ENCODE results near the gene GLIPR1.

DNA sequence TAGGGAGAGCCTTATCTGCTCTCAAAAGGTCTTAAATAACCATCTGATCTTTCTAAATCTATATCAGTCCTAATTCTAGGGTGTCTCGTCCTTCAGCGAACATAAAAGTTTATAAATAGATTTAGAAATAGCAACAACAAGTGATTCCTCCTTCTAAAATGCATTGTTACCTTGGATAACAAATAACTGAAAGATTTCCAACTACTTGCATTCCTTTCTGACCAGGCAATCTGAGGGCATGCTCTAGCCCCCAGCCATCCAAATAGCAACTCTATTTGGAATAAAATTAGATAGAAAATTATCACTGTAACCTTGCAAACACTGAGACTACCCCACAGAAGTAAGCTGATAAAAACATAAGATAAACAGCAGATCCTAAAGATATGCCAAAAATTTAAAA lies 52.7 kb downstream of the GLIPR1 start:
- TF ChIP-seq DPF2 (IDR thresholded peaks at IDR 0.05) (no peak), JUNB (IDR thresholded peaks at IDR 0.05) (no peak), TAF1 (IDR thresholded peaks at IDR 0.05; ENCODE audit: borderline replicate concordance, low read depth, low read length) (no peak)
- TF ChIP-seq, protein P1, sequence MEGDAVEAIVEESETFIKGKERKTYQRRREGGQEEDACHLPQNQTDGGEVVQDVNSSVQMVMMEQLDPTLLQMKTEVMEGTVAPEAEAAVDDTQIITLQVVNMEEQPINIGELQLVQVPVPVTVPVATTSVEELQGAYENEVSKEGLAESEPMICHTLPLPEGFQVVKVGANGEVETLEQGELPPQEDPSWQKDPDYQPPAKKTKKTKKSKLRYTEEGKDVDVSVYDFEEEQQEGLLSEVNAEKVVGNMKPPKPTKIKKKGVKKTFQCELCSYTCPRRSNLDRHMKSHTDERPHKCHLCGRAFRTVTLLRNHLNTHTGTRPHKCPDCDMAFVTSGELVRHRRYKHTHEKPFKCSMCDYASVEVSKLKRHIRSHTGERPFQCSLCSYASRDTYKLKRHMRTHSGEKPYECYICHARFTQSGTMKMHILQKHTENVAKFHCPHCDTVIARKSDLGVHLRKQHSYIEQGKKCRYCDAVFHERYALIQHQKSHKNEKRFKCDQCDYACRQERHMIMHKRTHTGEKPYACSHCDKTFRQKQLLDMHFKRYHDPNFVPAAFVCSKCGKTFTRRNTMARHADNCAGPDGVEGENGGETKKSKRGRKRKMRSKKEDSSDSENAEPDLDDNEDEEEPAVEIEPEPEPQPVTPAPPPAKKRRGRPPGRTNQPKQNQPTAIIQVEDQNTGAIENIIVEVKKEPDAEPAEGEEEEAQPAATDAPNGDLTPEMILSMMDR (IDR thresholded peaks at IDR 0.05 in 2 of 3, conservative IDR thresholded peaks at IDR 0.05 in 1 of 3; ENCODE audit: control insufficient read depth in 2 of 3, extremely low read depth in 1 of 3, insufficient read depth in 1 of 3, low read depth in 3 of 3, low read length in 3 of 3) = no peak

Measured in GM12878 (cell line).